IPS-18a (cell line): ENCODE measurements around the gene NAPB.

Experiments used
- H3K27ac ChIP-seq: one replicate; pipeline ENCODE4 v1.5.1; 2013; ENCODE audit warnings: low read length
- H3K27me3 ChIP-seq: one replicate; pipeline ENCODE4 v1.6.1; 2013; ENCODE audit warnings: mild to moderate bottlenecking, low read length; ENCODE audit not compliant: control insufficient read depth, insufficient read depth
- H3K36me3 ChIP-seq: one replicate; pipeline ENCODE4 v1.6.1; 2013; ENCODE audit warnings: low read depth, low read length; ENCODE audit not compliant: control insufficient read depth
- H3K4me1 ChIP-seq: one replicate; pipeline ENCODE4 v1.6.1; 2013; ENCODE audit warnings: low read depth, low read length; ENCODE audit not compliant: control insufficient read depth
- H3K4me3 ChIP-seq: one replicate; pipeline ENCODE4 v1.5.1; 2013; ENCODE audit warnings: low read length
- H3K9ac ChIP-seq: one replicate; pipeline ENCODE4 v1.6.1; 2013; ENCODE audit warnings: mild to moderate bottlenecking, low read length, moderate library complexity
- H3K9me3 ChIP-seq: one replicate; pipeline ENCODE4 v1.6.1; 2013; ENCODE audit warnings: low read depth, low read length; ENCODE audit not compliant: control insufficient read depth

NAPB gene

GRCh38 chr20:23414526-23415188 lies 6.6 kb downstream of the NAPB start:
- Histone ChIP-seq H3K36me3 (no peaks in the 10 kb centered on the region), H3K9ac (no peak overlapping the region), H3K9me3 (no peaks in the 10 kb centered on the region), H3K4me1 (peaks cover 2% of the 10 kb centered on the region), H3K27me3 (no peaks in the 10 kb centered on the region), H3K4me3 (no peak overlapping the region), H3K27ac (no peak overlapping the region)

- no peak overlapping the region for H3K4me3 ChIP-seq
- H3K9ac ChIP-seq, result no peak overlapping the region
- no peaks in the 10 kb centered on the region for H3K27me3 ChIP-seq
- no peak overlapping the region for H3K27ac ChIP-seq
- no peaks in the 10 kb centered on the region for H3K9me3 ChIP-seq
- H3K4me1 ChIP-seq, result no peaks in the 10 kb centered on the region
- no peaks in the 10 kb centered on the region for H3K36me3 ChIP-seq
These were observed 7.3 kb downstream of the NAPB start for GRCh38 chr20:23413862-23414422.

GRCh38 chr20:23412026-23412425 lies 9.3 kb downstream of the NAPB start:
- Histone ChIP-seq H3K4me1 (no peaks in the 10 kb centered on the region), H3K9ac (no peak overlapping the region)

GRCh38 chr20:23410916-23411695 lies 10.2 kb downstream of the NAPB start:
- no peak overlapping the region for H3K27ac ChIP-seq
- H3K4me1 ChIP-seq, result no peaks in the 10 kb centered on the region
- no peak overlapping the region for H3K9ac ChIP-seq
- H3K4me3 ChIP-seq, result no peak overlapping the region
- H3K27me3 ChIP-seq, result no peaks in the 10 kb centered on the region
- no peaks in the 10 kb centered on the region for H3K36me3 ChIP-seq
- no peaks in the 10 kb centered on the region for H3K9me3 ChIP-seq

More at GRCh38 chr20:23412026-23412425, 9.3 kb downstream of the NAPB start:
- H3K27me3 ChIP-seq, result no peaks in the 10 kb centered on the region
- no peak overlapping the region for H3K4me3 ChIP-seq
- no peaks in the 10 kb centered on the region for H3K36me3 ChIP-seq
- H3K9me3 ChIP-seq, result no peaks in the 10 kb centered on the region
- no peak overlapping the region for H3K27ac ChIP-seq

GRCh38 chr20:23409800-23410199 lies 11.5 kb downstream of the NAPB start:
- no peaks in the 10 kb centered on the region for H3K36me3 ChIP-seq
- no peaks in the 10 kb centered on the region for H3K27me3 ChIP-seq
- no peaks in the 10 kb centered on the region for H3K9me3 ChIP-seq
- H3K4me3 ChIP-seq, result no peak overlapping the region
- H3K9ac ChIP-seq, result no peak overlapping the region
- H3K27ac ChIP-seq, result no peak overlapping the region
- H3K4me1 ChIP-seq, result no peaks in the 10 kb centered on the region

- H3K9ac ChIP-seq, result no peak overlapping the region
- H3K4me1 ChIP-seq, result no peaks in the 10 kb centered on the region
These were observed 12.3 kb downstream of the NAPB start for GRCh38 chr20:23408957-23409356.

GRCh38 chr20:23407781-23408464 lies 13.4 kb downstream of the NAPB start:
- Histone ChIP-seq H3K4me1 (no peaks in the 10 kb centered on the region), H3K27ac (no peak overlapping the region), H3K9me3 (no peaks in the 10 kb centered on the region), H3K27me3 (no peaks in the 10 kb centered on the region), H3K36me3 (no peaks in the 10 kb centered on the region), H3K4me3 (no peak overlapping the region), H3K9ac (no peak overlapping the region)

More at GRCh38 chr20:23408957-23409356, 12.3 kb downstream of the NAPB start:
- Histone ChIP-seq H3K27me3 (no peaks in the 10 kb centered on the region), H3K27ac (no peak overlapping the region), H3K4me3 (no peak overlapping the region), H3K36me3 (no peaks in the 10 kb centered on the region), H3K9me3 (no peaks in the 10 kb centered on the region)

- H3K9ac ChIP-seq, result no peak overlapping the region
- H3K27ac ChIP-seq, result no peak overlapping the region
- H3K9me3 ChIP-seq, result no peaks in the 10 kb centered on the region
- no peaks in the 10 kb centered on the region for H3K27me3 ChIP-seq
- no peaks in the 10 kb centered on the region for H3K36me3 ChIP-seq
- H3K4me1 ChIP-seq, result no peaks in the 10 kb centered on the region
- H3K4me3 ChIP-seq, result no peak overlapping the region
These were observed 14.4 kb downstream of the NAPB start for GRCh38 chr20:23406880-23407279.

GRCh38 chr20:23404196-23404595 lies 17.1 kb downstream of the NAPB start:
- H3K9me3 ChIP-seq, result no peaks in the 10 kb centered on the region
- no peak overlapping the region for H3K9ac ChIP-seq
- H3K4me3 ChIP-seq, result no peak overlapping the region
- no peaks in the 10 kb centered on the region for H3K4me1 ChIP-seq
- H3K27me3 ChIP-seq, result no peaks in the 10 kb centered on the region
- H3K27ac ChIP-seq, result no peak overlapping the region
- H3K36me3 ChIP-seq, result peaks cover 6% of the 10 kb centered on the region

GRCh38 chr20:23403751-23404150 lies 17.5 kb downstream of the NAPB start:
- H3K27me3 ChIP-seq, result no peaks in the 10 kb centered on the region
- peaks cover 6% of the 10 kb centered on the region for H3K36me3 ChIP-seq
- H3K9ac ChIP-seq, result no peak overlapping the region
- H3K27ac ChIP-seq, result no peak overlapping the region
- no peaks in the 10 kb centered on the region for H3K4me1 ChIP-seq
- no peaks in the 10 kb centered on the region for H3K9me3 ChIP-seq
- H3K4me3 ChIP-seq, result no peak overlapping the region

GRCh38 chr20:23401051-23401450 lies 20.2 kb downstream of the NAPB start:
- H3K9me3 ChIP-seq, result no peaks in the 10 kb centered on the region
- H3K4me3 ChIP-seq, result no peak overlapping the region

More at GRCh38 chr20:23401051-23401450, 20.2 kb downstream of the NAPB start:
- no peaks in the 10 kb centered on the region for H3K27me3 ChIP-seq
- peaks cover 6% of the 10 kb centered on the region for H3K36me3 ChIP-seq
- no peaks in the 10 kb centered on the region for H3K4me1 ChIP-seq
- H3K9ac ChIP-seq, result no peak overlapping the region
- no peak overlapping the region for H3K27ac ChIP-seq
